Liver (tissue), 9 donors: ENCODE data around the gene PLA1A. TPM values are rescaled to one million over a fixed set of nuclear protein-coding genes. Genes with fewer than 3 reads are reported as not detected.

ENCODE experiments used
- DNase-seq: peaks from one replicate; pipeline ENCODE4 v3.0.0-alpha.2; 2017; ENCODE audit warnings: low spot score
- H3K27ac ChIP-seq, 2 donors: one replicate each; pipeline ENCODE4 v1.7.0; 2013; ENCODE audit warnings: inconsistent platforms in 2 of 2, low read length in 2 of 2, control low read depth in 1 of 2, low read depth in 1 of 2, mild to moderate bottlenecking in 1 of 2
- H3K27me3 ChIP-seq, 4 donors: one replicate each; pipeline versions ENCODE4 v1.6.1 to v1.7.0; 2013; ENCODE audit warnings: low read length in 3 of 4, inconsistent platforms in 1 of 4, mild to moderate bottlenecking in 1 of 4, moderate library complexity in 1 of 4; ENCODE audit not compliant: control insufficient read depth in 4 of 4, insufficient read depth in 4 of 4
- H3K36me3 ChIP-seq, 4 donors: one replicate each; pipeline versions ENCODE4 v1.6.1 to v1.7.0; 2013; ENCODE audit warnings: low read length in 3 of 4, mild to moderate bottlenecking in 3 of 4, low read depth in 1 of 4, moderate library complexity in 1 of 4; ENCODE audit not compliant: control insufficient read depth in 4 of 4, insufficient read depth in 3 of 4
- H3K4me1 ChIP-seq, 4 donors: one replicate each; pipeline versions ENCODE4 v1.6.1 to v1.7.0; 2013; ENCODE audit warnings: low read length in 3 of 4, mild to moderate bottlenecking in 3 of 4, moderate library complexity in 1 of 4; ENCODE audit not compliant: control insufficient read depth in 4 of 4, insufficient read depth in 4 of 4
- H3K4me3 ChIP-seq, 3 donors: one replicate each; pipeline versions ENCODE4 v1.6.1 to v1.7.0; 2013; ENCODE audit warnings: low read length in 3 of 3, control low read depth in 1 of 3, low read depth in 1 of 3, mild to moderate bottlenecking in 1 of 3
- H3K9ac ChIP-seq, 2 donors: one replicate each; pipeline ENCODE4 v1.7.0; 2013; ENCODE audit warnings: low read length in 2 of 2, mild to moderate bottlenecking in 2 of 2, moderate library complexity in 2 of 2, control low read depth in 1 of 2, low read depth in 1 of 2
- H3K9me3 ChIP-seq, 4 donors: one replicate each; pipeline versions ENCODE4 v1.6.1 to v1.7.0; 2013; ENCODE audit warnings: low read length in 3 of 4; ENCODE audit not compliant: control insufficient read depth in 4 of 4
- ATF3 ChIP-seq: IDR thresholded peaks from 2 replicates; pipeline ENCODE4 v1.6.1; 2016; ENCODE audit warnings: antibody characterized with exemption
- CTCF ChIP-seq: fragments of 150-350 bp; IDR thresholded peaks from 2 replicates; pipeline ENCODE4 v1.5.1; 2017; ENCODE audit warnings: improper control_type of control experiment, low read depth, low read length; ENCODE audit not compliant: missing input control
- EGR1 ChIP-seq, 2 donors: IDR thresholded peaks; 2 replicates each; pipeline ENCODE4 v1.6.1; 2016 to 2018; ENCODE audit warnings: antibody characterized with exemption in 2 of 2, low read depth in 2 of 2
- FOXA1 ChIP-seq: IDR thresholded peaks from 2 replicates; pipeline ENCODE4 v1.6.1; 2016; ENCODE audit warnings: antibody characterized with exemption
- FOXA2 ChIP-seq: IDR thresholded peaks from 2 replicates; pipeline ENCODE4 v1.6.1; 2016; ENCODE audit warnings: antibody characterized with exemption
- GABPA ChIP-seq, 2 donors: IDR thresholded peaks in 1 of 2; conservative IDR thresholded peaks in 1 of 2; 2 replicates each; pipeline ENCODE4 v1.6.1; 2016; ENCODE audit warnings: antibody characterized with exemption in 2 of 2, mild to moderate bottlenecking in 1 of 2, moderate library complexity in 1 of 2
- HNF4A ChIP-seq, 2 donors: conservative IDR thresholded peaks; 2 replicates each; pipeline ENCODE4 v1.6.1; 2016; ENCODE audit warnings: antibody characterized with exemption in 2 of 2, mild to moderate bottlenecking in 2 of 2
- HNF4G ChIP-seq: IDR thresholded peaks from 2 replicates; pipeline ENCODE4 v1.6.1; 2016; ENCODE audit warnings: antibody characterized with exemption
- JUND ChIP-seq, 2 donors: IDR thresholded peaks; 2 replicates each; pipeline ENCODE4 v1.6.1; 2016; ENCODE audit warnings: antibody characterized with exemption in 2 of 2
- MAX ChIP-seq: IDR thresholded peaks from 2 replicates; pipeline ENCODE4 v1.6.1; 2016; ENCODE audit warnings: antibody characterized with exemption
- NR2F2 ChIP-seq: IDR thresholded peaks from 2 replicates; pipeline ENCODE4 v1.6.1; 2016; ENCODE audit warnings: antibody characterized with exemption
- RAD21 ChIP-seq, 2 donors: IDR thresholded peaks; 2 replicates each; pipeline ENCODE4 v1.6.1; 2016; ENCODE audit warnings: antibody characterized with exemption in 2 of 2, mild to moderate bottlenecking in 2 of 2
- RXRA ChIP-seq, 2 donors: IDR thresholded peaks; 2 replicates each; pipeline ENCODE4 v1.6.1; 2017 to 2018; ENCODE audit warnings: antibody characterized with exemption in 2 of 2, mild to moderate bottlenecking in 1 of 2
- SP1 ChIP-seq: IDR thresholded peaks from 2 replicates; pipeline ENCODE4 v1.6.1; 2018; ENCODE audit warnings: antibody characterized with exemption, mild to moderate bottlenecking
- TAF1 ChIP-seq: conservative IDR thresholded peaks from 2 replicates; pipeline ENCODE4 v1.6.1; 2016; ENCODE audit warnings: antibody characterized with exemption, mild to moderate bottlenecking
- ZBTB33 ChIP-seq: IDR thresholded peaks from 2 replicates; pipeline ENCODE4 v1.6.1; 2016; ENCODE audit warnings: antibody characterized with exemption
- WGBS: extraction: QIAGEN DNeasy Blood & Tissue Kit; methylation state at CpG from one replicate; pipeline ENCODE4 v1.1.7; 2013; 5-methylcytosine and 5-hydroxymethylcytosine counted together
- polyA plus RNA-seq, 2 donors: library from polyadenylated mRNA; stranded (reverse) in 1 of 2; unstranded in 1 of 2; fragments of 200-250 nt in 1 of 2; fragments of >200 nt in 1 of 2; fragmentation: Nextera tagmentation in 1 of 2; extraction: Ambion mirVana in 1 of 2; gene quantifications; one replicate each; pipeline versions ENCODE4 v1.2.1 to v1.2.3, GENCODE V29; 2013 to 2015
- total RNA-seq, 2 donors: library from RNA; depleted of rRNA; stranded (reverse); fragments of >200 nt; gene quantifications; one replicate each; pipeline ENCODE4 v1.2.3, GENCODE V29; 2014
- donor health status: healthy.
- donor health status: healthy.
- donor health status: healthy.
- donor health status: healthy.
- donor health status: healthy.

PLA1A gene
- total and polyA plus RNA-seq, 4 donors: 6.0 to 63.9 (median 33.0) TPM

- Histone ChIP-seq H3K4me1 (no peaks in the 10 kb centered on the region), H3K27me3 (no peaks in the 10 kb centered on the region), H3K9me3 (no peaks in the 10 kb centered on the region), H3K36me3 (no peaks in the 10 kb centered on the region), H3K9ac (no peak overlapping the region), H3K4me3 (no peak overlapping the region), H3K27ac (no peak overlapping the region)
- 97% methylated on average over 11 of the region's 11 CpGs for WGBS
- DNase-seq: no peak
- no peak for TF ChIP-seq ZBTB33
- TF ChIP-seq HNF4G: no peak
- TF ChIP-seq FOXA2: no peak
- no peak for TF ChIP-seq NR2F2
- no peak for TF ChIP-seq CTCF
- no peak for TF ChIP-seq ATF3
- no peak for TF ChIP-seq FOXA1
- no peak for TF ChIP-seq GABPA (IDR thresholded peaks at IDR 0.05 in 1 of 2, conservative IDR thresholded peaks at IDR 0.05 in 1 of 2)
- TF ChIP-seq TAF1: no peak
Observed at GRCh38 chr3:119585856-119586570, 11.7 kb upstream of the PLA1A start.

GRCh38 chr3:119586733-119587172 is 10.9 kb upstream of the PLA1A start:
- Histone ChIP-seq H3K9ac (no peak overlapping the region), H3K27ac (no peak overlapping the region), H3K4me1 (no peaks in the 10 kb centered on the region), H3K4me3 (no peak overlapping the region), H3K27me3 (no peaks in the 10 kb centered on the region), H3K36me3 (no peaks in the 10 kb centered on the region), H3K9me3 (no peaks in the 10 kb centered on the region)
- 84% methylated on average over 3 of the region's 3 CpGs for WGBS
- no peak for DNase-seq
- TF ChIP-seq EGR1 (IDR thresholded peaks at IDR 0.05; ENCODE audit: low read depth in 2 of 2) (no peak), RAD21 (IDR thresholded peaks at IDR 0.05) (no peak), JUND (IDR thresholded peaks at IDR 0.05) (no peak)

GRCh38 chr3:119588112-119588511 is 9.6 kb upstream of the PLA1A start:
- no peaks in the 10 kb centered on the region for H3K36me3 ChIP-seq
- no peak for DNase-seq
- H3K27me3 ChIP-seq: no peaks in the 10 kb centered on the region
- no peak overlapping the region for H3K27ac ChIP-seq
- H3K9me3 ChIP-seq: no peaks in the 10 kb centered on the region
- WGBS: 76% methylated on average over 3 of the region's 3 CpGs
- no peaks in the 10 kb centered on the region for H3K4me1 ChIP-seq
- H3K4me3 ChIP-seq: no peak overlapping the region
- TF ChIP-seq FOXA1 (no peak), TAF1 (no peak), ATF3 (no peak), RAD21 (IDR thresholded peaks at IDR 0.05) (no peak), SP1 (no peak), RXRA (IDR thresholded peaks at IDR 0.05) (no peak), HNF4A (conservative IDR thresholded peaks at IDR 0.05) (no peak), NR2F2 (no peak), MAX (no peak), EGR1 (IDR thresholded peaks at IDR 0.05; ENCODE audit: low read depth in 2 of 2) (no peak), FOXA2 (no peak), HNF4G (no peak), GABPA (IDR thresholded peaks at IDR 0.05 in 1 of 2, conservative IDR thresholded peaks at IDR 0.05 in 1 of 2) (no peak)
- no peak overlapping the region for H3K9ac ChIP-seq
